HepG2 (cell line): Measurements from ENCODE around the gene FBXL13. TPM values are rescaled to one million over a fixed set of nuclear protein-coding genes. Genes with fewer than 3 reads are reported as not detected.

Experiments used
- ATF6 ChIP-seq: sonication (generic); formaldehyde crosslinking; conservative IDR thresholded peaks from 2 replicates; pipeline ENCODE4 v1.4.0; 2020; ENCODE audit warnings: missing genetic modification reagents
- BCL3 ChIP-seq: sonication (generic); formaldehyde crosslinking; IDR thresholded peaks from 2 replicates; pipeline ENCODE4 v1.5.1; 2020; ENCODE audit warnings: mild to moderate bottlenecking, missing genetic modification reagents, moderate library complexity
- CTCF ChIP-seq: sonication (generic); formaldehyde crosslinking; IDR thresholded peaks from 2 replicates; pipeline ENCODE4 v1.5.0; 2020; ENCODE audit warnings: mild to moderate bottlenecking, missing genetic modification reagents, moderate library complexity
- DRAP1 ChIP-seq: IDR thresholded peaks from 2 replicates; pipeline ENCODE4 v1.6.1; 2016; ENCODE audit warnings: missing genetic modification reagents, missing compliant biosample characterization
- EP300 ChIP-seq, 3 experiments: sonication (generic) in 1 of 3; formaldehyde crosslinking in 1 of 3; IDR thresholded peaks; 2 replicates each; pipeline versions ENCODE4 v1.5.1 to v1.6.1; 2011 to 2020; ENCODE audit warnings: low read depth in 2 of 3, low read length in 2 of 3, borderline replicate concordance in 1 of 3, improper control_type of control experiment in 1 of 3, mild to moderate bottlenecking in 1 of 3, missing genetic modification reagents in 1 of 3, moderate library complexity in 1 of 3
- FOXJ3 ChIP-seq: sonication (generic); formaldehyde crosslinking; IDR thresholded peaks from 2 replicates; pipeline ENCODE4 v1.4.0; 2020; ENCODE audit warnings: missing genetic modification reagents, mild to moderate bottlenecking, borderline replicate concordance
- JUN ChIP-seq: sonication (generic); formaldehyde crosslinking; IDR thresholded peaks from 2 replicates; pipeline ENCODE4 v1.4.0; 2020; ENCODE audit warnings: mild to moderate bottlenecking, missing genetic modification reagents
- KLF12 ChIP-seq: sonication (generic); formaldehyde crosslinking; IDR thresholded peaks from 2 replicates; pipeline ENCODE4 v1.4.0; 2020; ENCODE audit warnings: missing genetic modification reagents, borderline replicate concordance
- KMT2B ChIP-seq: IDR thresholded peaks from 2 replicates; pipeline ENCODE4 v1.6.1; 2016; ENCODE audit warnings: missing genetic modification reagents, missing compliant biosample characterization
- POLR2A ChIP-seq, 2 experiments: IDR thresholded peaks; 2 replicates each; pipeline ENCODE4 v1.6.1; 2011; ENCODE audit warnings: low read depth in 2 of 2, low read length in 2 of 2, mild to moderate bottlenecking in 1 of 2, moderate library complexity in 1 of 2; ENCODE audit not compliant: insufficient read depth in 1 of 2
- POLR2AphosphoS5 ChIP-seq: IDR thresholded peaks from 2 replicates; pipeline ENCODE4 v1.6.1; 2012; ENCODE audit warnings: low read depth, low read length
- POLR2G ChIP-seq: fragments of 200-400 bp; formaldehyde crosslinking; IDR thresholded peaks from 2 replicates; pipeline ENCODE4 v1.6.1; 2018; ENCODE audit warnings: mild to moderate bottlenecking, low read depth, low read length, moderate library complexity
- PPARG ChIP-seq: conservative IDR thresholded peaks from 2 replicates; pipeline ENCODE4 v1.6.1; 2016; ENCODE audit warnings: missing biosample characterization, missing genetic modification reagents
- PRPF4 ChIP-seq: fragments of 200-400 bp; formaldehyde crosslinking; IDR thresholded peaks from 2 replicates; pipeline ENCODE4 v1.6.1; 2016; ENCODE audit warnings: low read length, low read depth; ENCODE audit not compliant: poor library complexity, severe bottlenecking
- RBFOX2 ChIP-seq: fragments of 200-400 bp; formaldehyde crosslinking; IDR thresholded peaks from 2 replicates; pipeline ENCODE4 v1.6.1; 2017; ENCODE audit warnings: low read depth, mild to moderate bottlenecking, low read length
- RCOR2 ChIP-seq: IDR thresholded peaks from 2 replicates; pipeline ENCODE4 v1.6.1; 2016; ENCODE audit warnings: missing biosample characterization, missing genetic modification reagents
- RORA ChIP-seq: sonication (generic); formaldehyde crosslinking; IDR thresholded peaks from 2 replicates; pipeline ENCODE4 v1.5.0; 2020; ENCODE audit warnings: mild to moderate bottlenecking, missing genetic modification reagents, moderate library complexity
- TCF12 ChIP-seq, 2 experiments: fragments of 450-650 bp in 1 of 2; sonication (generic) in 1 of 2; formaldehyde crosslinking in 1 of 2; IDR thresholded peaks; 2 replicates each; pipeline versions ENCODE4 v1.6.1 to v1.8.0; 2017 to 2022; ENCODE audit warnings: antibody characterized with exemption in 1 of 2, mild to moderate bottlenecking in 1 of 2, missing genetic modification reagents in 1 of 2, moderate library complexity in 1 of 2
- YEATS4 ChIP-seq: sonication (generic); formaldehyde crosslinking; IDR thresholded peaks from 2 replicates; pipeline ENCODE4 v1.4.0; 2020; ENCODE audit warnings: missing genetic modification reagents, borderline replicate concordance
- ZBTB3 ChIP-seq: sonication (generic); formaldehyde crosslinking; IDR thresholded peaks from 2 replicates; pipeline ENCODE4 v1.4.0; 2020; ENCODE audit warnings: low read depth, mild to moderate bottlenecking, moderate library complexity, missing genetic modification reagents, borderline replicate concordance
- ZFY ChIP-seq: sonication (generic); formaldehyde crosslinking; IDR thresholded peaks from 2 replicates; pipeline ENCODE4 v1.4.0; 2020; ENCODE audit warnings: missing genetic modification reagents
- ZNF274 ChIP-seq: sonication (generic); formaldehyde crosslinking; IDR thresholded peaks from 2 replicates; pipeline ENCODE4 v1.5.1; 2020; ENCODE audit warnings: mild to moderate bottlenecking, missing genetic modification reagents
- ZNF335 ChIP-seq: sonication (generic); formaldehyde crosslinking; IDR thresholded peaks from 2 replicates; pipeline ENCODE4 v1.4.0; 2020; ENCODE audit warnings: missing genetic modification reagents
- ZNF569 ChIP-seq: sonication (generic); formaldehyde crosslinking; IDR thresholded peaks from 2 replicates; pipeline ENCODE4 v1.5.0; 2020; ENCODE audit warnings: mild to moderate bottlenecking, missing genetic modification reagents, moderate library complexity, borderline replicate concordance
- ZNF619 ChIP-seq: sonication (generic); formaldehyde crosslinking; IDR thresholded peaks from 2 replicates; pipeline ENCODE4 v1.4.0; 2020; ENCODE audit warnings: mild to moderate bottlenecking, missing genetic modification reagents
- ZNF720 ChIP-seq: sonication (generic); formaldehyde crosslinking; IDR thresholded peaks from 2 replicates; pipeline ENCODE4 v1.4.0; 2020; ENCODE audit warnings: missing genetic modification reagents
- polyA plus RNA-seq, 8 experiments: library from polyadenylated mRNA; depleted of rRNA in 3 of 8; stranded (reverse) in 7 of 8; unstranded in 1 of 8; fragments of >200 nt; fragmentation: Illumina TruSeq in 4 of 8; extraction: Trizol in 4 of 8; gene quantifications; 2 replicates each; pipeline versions ENCODE4 v1.2.1 to v1.2.3, GENCODE V29; 2011 to 2016; ENCODE audit warnings: low read depth in 4 of 8, missing spikeins in 1 of 8, mixed read lengths in 1 of 8; ENCODE audit not compliant: insufficient read depth in 1 of 8
- total RNA-seq, 5 experiments: library from RNA; depleted of rRNA; stranded (reverse); fragments of >200 nt; fragmentation: Illumina TruSeq; extraction: Trizol; gene quantifications; 2 replicates each; pipeline ENCODE4 v1.2.3, GENCODE V29; 2016; ENCODE audit warnings: low read depth in 1 of 5

Gene FBXL13
- total and polyA plus RNA-seq, 2 of the 13 experiments (the other 11 are each of a cell fraction or from before 2014, with no cell fraction given), result 0.24 to 0.77 TPM

- peak; percentile 26; the same call in 1 of the 2 replicates for TF ChIP-seq ZFY (CRISPR knock-in tag)
- no peak for TF ChIP-seq ZBTB3 (CRISPR knock-in tag)
- no peak for TF ChIP-seq FOXJ3 (CRISPR knock-in tag)
- TF ChIP-seq KMT2B, result peak; percentile 28; the same call in 1 of the 2 replicates
- TF ChIP-seq CTCF (CRISPR knock-in tag), result no peak
- TF ChIP-seq ZNF335 (CRISPR knock-in tag), result no peak
- no peak for TF ChIP-seq DRAP1
- no peak for TF ChIP-seq EP300 (IDR thresholded peaks at IDR 0.05; ENCODE audit: low read depth in 2 of 2, low read length in 2 of 2)
- no peak for TF ChIP-seq EP300 (CRISPR knock-in tag; IDR thresholded peaks at IDR 0.05; ENCODE audit: borderline replicate concordance)
- TF ChIP-seq POLR2G, result no peak; the same call in none of the 2 replicates
- TF ChIP-seq PRPF4, result no peak
- TF ChIP-seq ZNF274 (CRISPR knock-in tag), result no peak
- no peak for TF ChIP-seq RCOR2 (CRISPR knock-in tag)
- no peak for TF ChIP-seq KLF12 (CRISPR knock-in tag)
- TF ChIP-seq RORA, result no peak
- TF ChIP-seq ZNF569 (CRISPR knock-in tag), result no peak
- TF ChIP-seq ZNF619 (CRISPR knock-in tag), result no peak
- TF ChIP-seq YEATS4 (CRISPR knock-in tag), result no peak
- TF ChIP-seq PPARG (CRISPR knock-in tag), result no peak
- peak; percentile 16; the same call in 1 of the 2 replicates for TF ChIP-seq RBFOX2
- no peak for TF ChIP-seq TCF12 (IDR thresholded peaks at IDR 0.05)
- TF ChIP-seq TCF12 (CRISPR knock-in tag; IDR thresholded peaks at IDR 0.05), result peak; percentile 3; the same call in 1 of the 2 replicates
- TF ChIP-seq POLR2AphosphoS5, result peak; percentile 10; the same call in 1 of the 2 replicates
- 0 out of 2 replicates have a peak, but pooled peaks have one; percentile 0 for TF ChIP-seq BCL3 (CRISPR knock-in tag)
- TF ChIP-seq POLR2A (IDR thresholded peaks at IDR 0.05; ENCODE audit: insufficient read depth in 1 of 2, low read depth in 2 of 2, low read length in 2 of 2), result peak in 1 of 2 experiments; percentile 2; a peak in 2 of 4 replicates
- no peak for TF ChIP-seq ZNF720 (CRISPR knock-in tag)
- no peak for TF ChIP-seq ATF6 (CRISPR knock-in tag)
- no peak for TF ChIP-seq JUN
Observed at GRCh38 chr7:103075337-103075918, 832 bp upstream of the FBXL13 start (continued).
